ENCODE data around the gene DTX1. TPM values are rescaled to one million over a fixed set of nuclear protein-coding genes. Genes with fewer than 3 reads are reported as not detected.

The DTX1 gene
- polyA plus RNA-seq, 3 donors from 2014 or later: 1.1 to 2.1 TPM; not detected in 1

GRCh38 chr12:113060336-113060960, 3.9 kb downstream of the DTX1 start:
- Mint-ChIP-seq H3K27ac (no peak overlapping the region), H3K9me3 (no peaks in the 10 kb centered on the region), H3K4me1 (peaks cover 6 to 10% of the 10 kb centered on the region in 2 donors), H3K27me3 (ENCODE audit: low read depth in 3 of 3) (peaks cover 2 to 8% (median 4%) of the 10 kb centered on the region in 3 donors), H3K4me3 (no peak overlapping the region), H3K36me3 (no peaks in the 10 kb centered on the region)
- no peak for DNase-seq

GRCh38 chr12:113061061-113061694, 4.6 kb downstream of the DTX1 start:
- Mint-ChIP-seq H3K36me3 (no peaks in the 10 kb centered on the region), H3K4me3 (no peak overlapping the region), H3K4me1 (peaks cover 5 to 7% of the 10 kb centered on the region in 2 donors), H3K9me3 (no peaks in the 10 kb centered on the region), H3K27me3 (ENCODE audit: low read depth in 3 of 3) (peaks cover 2 to 9% (median 2%) of the 10 kb centered on the region in 3 donors), H3K27ac (no peak overlapping the region)
- no peak for DNase-seq

- DNase-seq: no peak
- no peak overlapping the region for H3K4me3 Mint-ChIP-seq
- H3K27me3 Mint-ChIP-seq (ENCODE audit: low read depth in 3 of 3): peaks cover 2 to 7% (median 2%) of the 10 kb centered on the region in 3 donors
- no peaks in the 10 kb centered on the region for H3K36me3 Mint-ChIP-seq
- no peak overlapping the region for H3K27ac Mint-ChIP-seq
- no peaks in the 10 kb centered on the region for H3K9me3 Mint-ChIP-seq
- H3K4me1 Mint-ChIP-seq: peaks cover 2 to 3% of the 10 kb centered on the region in 2 donors
Observed at GRCh38 chr12:113062502-113063395, 6.2 kb downstream of the DTX1 start.

- Mint-ChIP-seq H3K36me3 (no peaks in the 10 kb centered on the region), H3K27ac (no peak overlapping the region), H3K4me3 (no peak overlapping the region), H3K9me3 (no peaks in the 10 kb centered on the region), H3K4me1 (peaks cover 0 to 2% of the 10 kb centered on the region in 2 donors), H3K27me3 (ENCODE audit: low read depth in 3 of 3) (peaks cover 0 to 7% (median 2%) of the 10 kb centered on the region in 3 donors)
- DNase-seq: no peak
Observed at GRCh38 chr12:113063396-113064350, 7.1 kb downstream of the DTX1 start.

- Mint-ChIP-seq H3K27ac (peak overlapping the region in 2 of 6 donors; percentile 28 to 64), H3K36me3 (no peaks in the 10 kb centered on the region), H3K4me3 (no peak overlapping the region), H3K9me3 (no peaks in the 10 kb centered on the region), H3K27me3 (ENCODE audit: low read depth in 3 of 3) (peaks cover 0 to 7% (median 2%) of the 10 kb centered on the region in 3 donors), H3K4me1 (peaks cover 2 to 4% of the 10 kb centered on the region in 2 donors)
- DNase-seq: no peak
Observed at GRCh38 chr12:113064395-113065125, 8.0 kb downstream of the DTX1 start.

GRCh38 chr12:113065126-113066007, 8.8 kb downstream of the DTX1 start:
- H3K4me1 Mint-ChIP-seq: peaks cover 7 to 12% of the 10 kb centered on the region in 2 donors

GRCh38 chr12:113066813-113067400, 10.4 kb downstream of the DTX1 start:
- Mint-ChIP-seq H3K36me3 (no peaks in the 10 kb centered on the region), H3K4me1 (peaks cover 9 to 21% of the 10 kb centered on the region in 2 donors), H3K27ac (no peak overlapping the region), H3K27me3 (ENCODE audit: low read depth in 3 of 3) (peaks cover 2 to 8% (median 2%) of the 10 kb centered on the region in 3 donors), H3K4me3 (no peak overlapping the region), H3K9me3 (no peaks in the 10 kb centered on the region)
- no peak for DNase-seq

More at GRCh38 chr12:113065126-113066007, 8.8 kb downstream of the DTX1 start:
- Mint-ChIP-seq H3K27me3 (ENCODE audit: low read depth in 3 of 3) (peaks cover 0 to 7% (median 2%) of the 10 kb centered on the region in 3 donors), H3K4me3 (no peak overlapping the region), H3K36me3 (no peaks in the 10 kb centered on the region), H3K27ac (no peak overlapping the region), H3K9me3 (no peaks in the 10 kb centered on the region)
- no peak for DNase-seq

GRCh38 chr12:113067987-113068935, 11.7 kb downstream of the DTX1 start:
- H3K4me1 Mint-ChIP-seq: peaks cover 9 to 21% of the 10 kb centered on the region in 2 donors
- peaks cover 2 to 8% (median 2%) of the 10 kb centered on the region in 3 donors for H3K27me3 Mint-ChIP-seq (ENCODE audit: low read depth in 3 of 3)
- no peaks in the 10 kb centered on the region for H3K36me3 Mint-ChIP-seq
- H3K27ac Mint-ChIP-seq: peak overlapping the region in 1 of 6 donors; percentile 37
- no peak for DNase-seq
- H3K4me3 Mint-ChIP-seq: no peak overlapping the region
- H3K9me3 Mint-ChIP-seq: no peaks in the 10 kb centered on the region

GRCh38 chr12:113069149-113069548, 12.6 kb downstream of the DTX1 start:
- no peak for DNase-seq
- H3K4me3 Mint-ChIP-seq: no peak overlapping the region
- H3K4me1 Mint-ChIP-seq: peaks cover 9 to 21% of the 10 kb centered on the region in 2 donors
- H3K27me3 Mint-ChIP-seq (ENCODE audit: low read depth in 3 of 3): peaks cover 2 to 8% (median 2%) of the 10 kb centered on the region in 3 donors
- no peaks in the 10 kb centered on the region for H3K36me3 Mint-ChIP-seq
- peak overlapping the region in 1 of 6 donors; percentile 24 for H3K27ac Mint-ChIP-seq
- H3K9me3 Mint-ChIP-seq: no peaks in the 10 kb centered on the region

- H3K27ac Mint-ChIP-seq: peak overlapping the region in 3 of 6 donors; percentile 49 to 80 (median 72)
- peaks cover 1 to 7% (median 2%) of the 10 kb centered on the region in 3 donors for H3K27me3 Mint-ChIP-seq (ENCODE audit: low read depth in 3 of 3)
- peaks cover 7 to 25% of the 10 kb centered on the region in 2 donors for H3K4me1 Mint-ChIP-seq
- H3K36me3 Mint-ChIP-seq: no peaks in the 10 kb centered on the region
- H3K4me3 Mint-ChIP-seq: no peak overlapping the region
- H3K9me3 Mint-ChIP-seq: no peaks in the 10 kb centered on the region
- no peak for DNase-seq
Observed at GRCh38 chr12:113069751-113070116, 13.2 kb downstream of the DTX1 start.

Data from immature natural killer cell (primary cell).